H1 (cell line): ENCODE data around the gene SDHAF2. TPM values are rescaled to one million over a fixed set of nuclear protein-coding genes. Genes with fewer than 3 reads are reported as not detected.
A peak's percentile ranks its signal among the peaks of the same experiment; 100 is the strongest.

Experiments
- CTCF ChIA-PET: fragments of 300-600 bp; sonication (Branson Sonifier 250); formaldehyde crosslinking; loops from one replicate; lab custom pipeline; 2021; ENCODE audit not compliant: partially characterized antibody; lab: Charles Lee
- POLR2A ChIA-PET: fragments of 300-600 bp; sonication (Branson Sonifier 250); formaldehyde crosslinking; loops from one replicate; lab custom pipeline; 2021; ENCODE audit warnings: inconsistent platforms; ENCODE audit not compliant: partially characterized antibody; lab: Charles Lee
- DNase-seq, 2 experiments: peaks; one replicate each; pipeline versions ENCODE4 v3.0.0 to v3.0.0-alpha.2; 2010 to 2022; ENCODE audit warnings: low spot score in 2 of 2, low read depth in 1 of 2, mixed read lengths in 1 of 2
- FAIRE-seq: peaks from 2 replicates; lab custom pipeline; 2011; peaks lifted over from hg19 to GRCh38; lab: Jason Lieb, UNC
- H2AFZ ChIP-seq: 2 replicates; pipeline ENCODE4 v1.8.1; 2012; ENCODE audit warnings: low read length, inconsistent platforms
- H2AK5ac ChIP-seq: 2 replicates; pipeline ENCODE4 v1.6.1; 2013; ENCODE audit warnings: low read depth, low read length
- H2BK120ac ChIP-seq: replicated peaks from 2 replicates; pipeline ENCODE3; 2013; ENCODE audit warnings: low read depth, low read length, inconsistent platforms
- H2BK12ac ChIP-seq: 2 replicates; pipeline ENCODE4 v1.6.1; 2013; ENCODE audit warnings: low read depth, low read length
- H2BK15ac ChIP-seq: 2 replicates; pipeline ENCODE4 v1.6.1; 2013; ENCODE audit warnings: low read length
- H2BK20ac ChIP-seq: 2 replicates; pipeline ENCODE4 v1.6.1; 2013; ENCODE audit warnings: low read length
- H2BK5ac ChIP-seq: 2 replicates; pipeline ENCODE4 v1.6.1; 2013; ENCODE audit warnings: low read depth, low read length
- H3K14ac ChIP-seq: 2 replicates; pipeline ENCODE4 v1.6.1; 2013; ENCODE audit warnings: inconsistent platforms; ENCODE audit not compliant: insufficient read length
- H3K18ac ChIP-seq: 2 replicates; pipeline ENCODE4 v1.6.1; 2013; ENCODE audit warnings: low read length; ENCODE audit errors: extremely low read depth
- H3K23ac ChIP-seq: 2 replicates; pipeline ENCODE4 v1.6.1; 2013; ENCODE audit warnings: inconsistent platforms; ENCODE audit not compliant: insufficient read length
- H3K23me2 ChIP-seq: 2 replicates; pipeline ENCODE4 v1.6.1; 2013; ENCODE audit warnings: low read depth, low read length
- H3K27ac ChIP-seq: 2 replicates; pipeline ENCODE4 v1.6.1; 2011; ENCODE audit warnings: low read depth, low read length, inconsistent platforms
- H3K27me3 ChIP-seq, 4 experiments: replicated peaks in 1 of 4; 1 replicate in 1 of 4; 2 replicates in 3 of 4; pipeline versions ENCODE4 v1.6.1 to v1.8.1; 2011 to 2013; ENCODE audit warnings: low read length in 3 of 4, mild to moderate bottlenecking in 3 of 4, inconsistent platforms in 2 of 4, mixed read lengths in 2 of 4, moderate library complexity in 1 of 4; ENCODE audit not compliant: control insufficient read depth in 3 of 4, insufficient read depth in 3 of 4; ENCODE audit errors: extremely low read depth in 1 of 4
- H3K36me3 ChIP-seq, 4 experiments: 2 replicates each; pipeline versions ENCODE4 v1.6.1 to v1.8.1; 2011 to 2013; ENCODE audit warnings: mild to moderate bottlenecking in 4 of 4, low read length in 3 of 4, moderate library complexity in 2 of 4, control low read depth in 1 of 4, inconsistent platforms in 1 of 4; ENCODE audit not compliant: insufficient read depth in 4 of 4, control insufficient read depth in 2 of 4
- H3K4ac ChIP-seq: replicated peaks from 2 replicates; pipeline ENCODE3; 2013; ENCODE audit warnings: low read length, low read depth, mixed read lengths, inconsistent platforms; ENCODE audit not compliant: insufficient read length
- H3K4me1 ChIP-seq, 4 experiments: replicated peaks in 1 of 4; 1 replicate in 1 of 4; 2 replicates in 3 of 4; pipeline versions ENCODE4 v1.6.1 to v1.8.1; 2011 to 2013; ENCODE audit warnings: low read length in 3 of 4, inconsistent platforms in 2 of 4, mixed read lengths in 1 of 4; ENCODE audit not compliant: insufficient read depth in 4 of 4, control insufficient read depth in 3 of 4
- H3K4me2 ChIP-seq, 2 experiments: 2 replicates each; pipeline versions ENCODE4 v1.6.1 to v1.8.1; 2011 to 2013; ENCODE audit warnings: low read depth in 2 of 2, low read length in 2 of 2, control low read depth in 1 of 2, inconsistent platforms in 1 of 2, mild to moderate bottlenecking in 1 of 2; ENCODE audit not compliant: insufficient read depth in 1 of 2
- H3K4me3 ChIP-seq, 4 experiments: fragments of 200-600, 300-600 bp in 1 of 4; sonication (generic), shearing (Covaris generic), sonication (Bioruptor Twin) in 1 of 4; 2 replicates each; pipeline versions ENCODE4 v1.5.1 to v1.8.1; 2011 to 2016; ENCODE audit warnings: low read length in 4 of 4, low read depth in 3 of 4, control low read depth in 2 of 4, inconsistent platforms in 2 of 4, mild to moderate bottlenecking in 2 of 4, mixed read lengths in 1 of 4, moderate library complexity in 1 of 4; ENCODE audit not compliant: insufficient read depth in 2 of 4; ENCODE audit errors: extremely low read depth in 1 of 4
- H3K56ac ChIP-seq: replicated peaks from 2 replicates; pipeline ENCODE3; 2013; ENCODE audit warnings: low read depth, mild to moderate bottlenecking, mixed read lengths, low read length, inconsistent platforms; ENCODE audit not compliant: insufficient read length
- H3K79me1 ChIP-seq: 2 replicates; pipeline ENCODE4 v1.6.1; 2013; ENCODE audit warnings: low read depth, low read length, control low read depth
- H3K79me2 ChIP-seq, 2 experiments: 2 replicates each; pipeline versions ENCODE4 v1.6.1 to v1.8.1; 2012 to 2013; ENCODE audit warnings: low read length in 2 of 2, mild to moderate bottlenecking in 2 of 2, inconsistent platforms in 1 of 2; ENCODE audit not compliant: insufficient read depth in 2 of 2, control insufficient read depth in 1 of 2
- H3K9ac ChIP-seq, 4 experiments: replicated peaks in 1 of 4; 1 replicate in 1 of 4; 2 replicates in 3 of 4; pipeline versions ENCODE4 v1.6.1 to v1.8.1; 2011 to 2013; ENCODE audit warnings: low read depth in 3 of 4, low read length in 3 of 4, control low read depth in 2 of 4, mild to moderate bottlenecking in 2 of 4, moderate library complexity in 2 of 4, inconsistent platforms in 1 of 4; ENCODE audit errors: extremely low read depth in 1 of 4
- H3K9me3 ChIP-seq, 2 experiments: 2 replicates each; pipeline versions ENCODE4 v1.6.1 to v1.8.1; 2012 to 2013; ENCODE audit warnings: mild to moderate bottlenecking in 2 of 2, moderate library complexity in 2 of 2, control low read depth in 1 of 2, inconsistent platforms in 1 of 2, low read depth in 1 of 2, low read length in 1 of 2, mixed read lengths in 1 of 2; ENCODE audit not compliant: insufficient read depth in 2 of 2
- H4K20me1 ChIP-seq, 2 experiments: replicated peaks in 1 of 2; 2 replicates each; pipeline versions ENCODE3 to v1.8.1; 2011 to 2013; ENCODE audit warnings: inconsistent platforms in 2 of 2, low read length in 2 of 2, mild to moderate bottlenecking in 1 of 2; ENCODE audit not compliant: insufficient read depth in 2 of 2, control insufficient read depth in 1 of 2
- H4K5ac ChIP-seq: 2 replicates; pipeline ENCODE4 v1.6.1; 2013; ENCODE audit warnings: low read length, low read depth, mixed read lengths, inconsistent platforms; ENCODE audit not compliant: insufficient read length
- H4K8ac ChIP-seq: 2 replicates; pipeline ENCODE4 v1.8.0; 2013; ENCODE audit warnings: mild to moderate bottlenecking, moderate library complexity, low read length, inconsistent platforms; ENCODE audit not compliant: insufficient read depth; ENCODE audit errors: extremely low read depth
- H4K91ac ChIP-seq: replicated peaks from 2 replicates; pipeline ENCODE3; 2013; ENCODE audit warnings: low read length, mixed read lengths, inconsistent platforms; ENCODE audit not compliant: insufficient read length
- CREB1 ChIP-seq: IDR thresholded peaks from 2 replicates; pipeline ENCODE4 v1.6.1; 2012; ENCODE audit warnings: inconsistent platforms
- POLR2A ChIP-seq, 2 experiments: IDR thresholded peaks; 1 replicate in 1 of 2; 2 replicates in 1 of 2; pipeline ENCODE4 v1.6.1; 2011; ENCODE audit warnings: low read depth in 2 of 2, low read length in 2 of 2, mild to moderate bottlenecking in 2 of 2; ENCODE audit errors: control extremely low read depth in 1 of 2
- WGBS, 2 experiments: shearing (Covaris generic) in 1 of 2; methylation state at CpG; one replicate each; pipeline versions ENCODE4 v1.1.6 to v1.1.7; 2013 to 2015; ENCODE audit warnings: low lambda C conversion rate in 2 of 2, mixed read lengths in 2 of 2, inconsistent platforms in 1 of 2, low coverage in 1 of 2, missing lambda C conversion rate in 1 of 2; ENCODE audit not compliant: insufficient replicate concordance in 2 of 2, insufficient coverage in 1 of 2, insufficient read length in 1 of 2; ENCODE audit errors: extremely low coverage in 1 of 2, missing lambda C conversion rate in 1 of 2; 5-methylcytosine and 5-hydroxymethylcytosine counted together
- polyA plus RNA-seq, 7 experiments: library from polyadenylated mRNA; depleted of rRNA in 3 of 7; stranded (reverse) in 5 of 7; unstranded in 2 of 7; fragments of >200 nt in 5 of 7; fragments of 200-250 nt in 2 of 7; gene quantifications; 1 replicate in 5 of 7; 2 replicates in 1 of 7; 4 replicates in 1 of 7; pipeline versions ENCODE4 v1.2.1 to v1.2.3, GENCODE V29; 2011 to 2013; ENCODE audit warnings: missing spikeins in 2 of 7, mixed read lengths in 2 of 7
- total RNA-seq: library from RNA; stranded (reverse); fragmentation: NEBNext Ultra II Directional; extraction: Animal tissue kit (Norgen Biotek cat#: 25700); gene quantifications from 2 replicates; pipeline ENCODE4 v1.2.1, GENCODE V29; 2021
- TF ChIP-seq, protein P1 (sequence below): IDR thresholded peaks from 2 replicates; pipeline ENCODE4 v1.6.1; 2012; ENCODE audit warnings: inconsistent platforms

SDHAF2 gene
- total and polyA plus RNA-seq, 2 of the 8 experiments (the other 6 are each of a cell fraction or from before 2014, with no cell fraction given) = 41.0 to 114 TPM

DNA sequence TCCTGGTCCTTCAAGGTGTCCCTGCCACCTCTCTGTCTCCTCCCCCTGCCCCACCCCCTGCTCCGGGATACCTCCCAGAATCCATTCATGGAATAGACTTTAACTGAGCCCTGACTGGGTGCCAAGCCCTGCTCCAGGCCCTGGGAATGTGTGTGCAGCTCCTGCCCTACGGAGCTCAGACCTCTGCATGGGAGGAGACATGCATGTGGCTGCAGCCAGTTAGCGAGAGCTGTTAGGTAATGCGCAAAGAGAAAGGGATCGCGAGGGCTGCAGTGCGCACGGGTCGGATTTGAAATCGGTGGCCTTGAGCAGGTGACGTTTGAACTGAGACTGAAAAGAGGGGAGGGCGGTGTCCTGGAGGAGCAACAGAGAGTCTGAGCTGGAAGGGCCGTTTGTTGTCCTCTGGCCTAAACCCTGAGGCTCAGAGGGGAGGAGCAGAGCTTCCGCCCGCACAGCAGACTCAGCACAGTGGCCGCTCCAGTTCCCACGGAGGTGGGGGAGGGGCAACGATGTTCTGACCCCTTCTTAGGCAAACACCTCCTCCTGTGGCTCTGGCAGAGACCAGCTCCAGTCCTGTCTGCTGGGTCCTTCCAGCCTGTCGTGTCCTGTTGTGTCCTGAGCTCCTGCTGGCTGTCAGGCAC is 58.8 kb downstream of the SDHAF2 start:
- no peak overlapping the region for H2AFZ ChIP-seq
- no peak overlapping the region for H2AK5ac ChIP-seq
- DNase-seq = peak in 1 of 2 experiments; percentile 66
- H3K36me3 ChIP-seq = no peaks in the 10 kb centered on the region; a peak in 1 of 8 replicates
- H3K14ac ChIP-seq = no peak overlapping the region
- H3K56ac ChIP-seq = no peak overlapping the region
- H2BK20ac ChIP-seq = peak overlapping the region; percentile 35; the same call in 1 of the 2 replicates
- H3K9me3 ChIP-seq = no peaks in the 10 kb centered on the region
- H2BK12ac ChIP-seq = peak overlapping the region; percentile 60; the same call in 1 of the 2 replicates
- ChIA-PET POLR2A (interaction anchor here (1.0 to 3.3 kb wide), 4 partner anchors 9 to 59 kb away, joined by 3 to 24 read pairs (median 8); partner anchors contain the start of genes CPSF7, LRRC10B and SDHAF2), CTCF (interaction anchor here (0.6 to 57.8 kb wide), 12 partner anchors 11 to 172 kb away, joined by 3 to 2106 read pairs (median 4); partner anchors contain the start of gene LRRC10B)
- H3K4me3 ChIP-seq = no peak overlapping the region
- H2BK15ac ChIP-seq = no peak overlapping the region
- no peak overlapping the region for H3K27ac ChIP-seq
- no peak overlapping the region; the same call in none of the 2 replicates for H4K8ac ChIP-seq
- H3K18ac ChIP-seq = peak overlapping the region; percentile 65; the same call in 1 of the 2 replicates
- H3K4ac ChIP-seq = no peak overlapping the region
- H3K23me2 ChIP-seq = no peaks in the 10 kb centered on the region; the same call in 1 of the 2 replicates
- no peak overlapping the region for H3K23ac ChIP-seq
- H2BK5ac ChIP-seq = peak overlapping the region; percentile 54
- no peaks in the 10 kb centered on the region for H3K79me2 ChIP-seq
- H3K27me3 ChIP-seq = 0 out of 7 replicates have a peak, but pooled peaks cover 0 to 2% (median 0%) of the 10 kb centered on the region in 4 experiments
- no peak for FAIRE-seq
- no peak overlapping the region for H2BK120ac ChIP-seq
- peak overlapping the region; percentile 61 for H4K91ac ChIP-seq
- no peak overlapping the region for H4K5ac ChIP-seq
- H4K20me1 ChIP-seq = peaks cover 0 to 2% of the 10 kb centered on the region in 2 experiments
- WGBS, 2 experiments = 55% methylated on average over 19 of the region's 19 CpGs; no CpG with 5 or more reads in 1 of the 2 experiments
- no peak overlapping the region; a peak in 1 of 7 replicates for H3K9ac ChIP-seq
- peaks cover 0 to 23% (median 17%) of the 10 kb centered on the region in 4 experiments; a peak in 6 of 7 replicates for H3K4me1 ChIP-seq
- TF ChIP-seq POLR2A (IDR thresholded peaks at IDR 0.05; ENCODE audit: control extremely low read depth in 1 of 2, low read depth in 2 of 2, low read length in 2 of 2) = no peak
- TF ChIP-seq, protein P1, sequence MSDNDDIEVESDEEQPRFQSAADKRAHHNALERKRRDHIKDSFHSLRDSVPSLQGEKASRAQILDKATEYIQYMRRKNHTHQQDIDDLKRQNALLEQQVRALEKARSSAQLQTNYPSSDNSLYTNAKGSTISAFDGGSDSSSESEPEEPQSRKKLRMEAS = 0 out of 2 replicates have a peak, but pooled peaks have one; percentile 19
- TF ChIP-seq CREB1 = 0 out of 2 replicates have a peak, but pooled peaks have one; percentile 20
- H3K79me1 ChIP-seq = no peaks in the 10 kb centered on the region
- peak overlapping the region; percentile 50 to 54 for H3K4me2 ChIP-seq
